ENCODE results near the gene ABL2.

DNA sequence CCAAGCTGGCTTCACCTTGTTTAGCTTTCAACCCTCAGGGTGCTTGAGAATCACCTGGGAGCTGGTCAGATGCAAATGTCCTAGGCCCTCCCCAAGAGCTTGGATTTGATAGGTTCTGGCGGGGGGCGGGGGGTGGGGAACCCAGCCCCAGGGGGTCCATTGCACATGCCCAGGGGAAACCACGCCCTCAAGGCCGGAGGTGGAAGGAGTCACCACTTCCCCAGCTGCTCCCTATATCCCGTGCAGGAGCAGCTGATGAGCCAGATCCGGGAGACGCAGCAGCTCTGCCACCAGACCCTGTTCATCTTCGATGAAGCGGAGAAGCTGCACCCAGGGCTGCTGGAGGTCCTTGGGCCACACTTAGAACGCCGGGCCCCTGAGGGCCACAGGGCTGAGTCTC is 141.8 kb downstream of the ABL2 start:
- TF ChIP-seq GATA2 (IDR thresholded peaks at IDR 0.05; ENCODE audit: low read depth, low read length) = no peak
- TF ChIP-seq GATA3 (IDR thresholded peaks at IDR 0.05; ENCODE audit: low read depth, low read length) = no peak

Measured in SH-SY5Y (cell line).